ENCODE data around the gene ISL1. TPM values are rescaled to one million over a fixed set of nuclear protein-coding genes. Genes with fewer than 3 reads are reported as not detected.

The ISL1 gene
- total and polyA plus RNA-seq, 2 donors (not counting 1 experiment from before 2014, with no cell fraction given) = not detected

GRCh38 chr5:51433052-51433710 is 49.9 kb downstream of the ISL1 start:
- ATAC-seq (ENCODE audit: low read depth) = no peak
- Histone ChIP-seq H3K4me3 (ENCODE audit: control extremely low read depth in 1 of 5, extremely low read depth in 1 of 5, insufficient read depth in 1 of 5, low read depth in 2 of 5, low read length in 4 of 5) (no peak overlapping the region), H3K79me2 (ENCODE audit: control insufficient read depth, insufficient read depth, low read length) (no peaks in the 10 kb centered on the region), H4K20me1 (ENCODE audit: control insufficient read depth, insufficient read depth, low read length, poor library complexity, severe bottlenecking) (no peaks in the 10 kb centered on the region), H3K9me3 (ENCODE audit: control extremely low read depth in 1 of 3, control insufficient read depth in 2 of 3, insufficient read depth in 1 of 3, low read length in 2 of 3) (no peaks in the 10 kb centered on the region), H3K36me3 (replicated peaks in 1 of 2; ENCODE audit: control extremely low read depth in 1 of 2, control insufficient read depth in 1 of 2, extremely low read depth in 1 of 2, insufficient read depth in 2 of 2, low read length in 1 of 2) (no peaks in the 10 kb centered on the region), H3K27ac (ENCODE audit: low read length in 2 of 2) (no peak overlapping the region), H3K9ac (ENCODE audit: low read length) (no peak overlapping the region), H3K27me3 (replicated peaks in 1 of 4; ENCODE audit: control extremely low read depth in 1 of 4, control insufficient read depth in 3 of 4, insufficient read depth in 4 of 4, low read length in 3 of 4) (no peaks in the 10 kb centered on the region), H2AFZ (ENCODE audit: insufficient read depth, low read depth, low read length, poor library complexity, severe bottlenecking) (no peak overlapping the region), H3K4me1 (ENCODE audit: control insufficient read depth in 2 of 2, insufficient read depth in 2 of 2, low read length in 2 of 2) (no peaks in the 10 kb centered on the region), H3K4me2 (replicated peaks; ENCODE audit: low read depth, low read length, poor library complexity, severe bottlenecking) (no peak overlapping the region)
- H3K27me3 Mint-ChIP-seq = no peaks in the 10 kb centered on the region
- TF ChIP-seq CTCF (IDR thresholded peaks at IDR 0.05) (no peak), EZH2 (IDR thresholded peaks at IDR 0.05; ENCODE audit: borderline replicate concordance, insufficient read depth, low read depth, low read length, poor library complexity, severe bottlenecking) (no peak)
- no peak overlapping the region for H3K4me3 Mint-ChIP-seq
- intact Hi-C loops (cut with micrococcal nuclease) = no loop called here
- 35% methylated on average over 2 of the region's 3 CpGs for WGBS (ENCODE audit: insufficient coverage)
- no peaks in the 10 kb centered on the region for H3K4me1 Mint-ChIP-seq
- no peaks in the 10 kb centered on the region for H3K9me3 Mint-ChIP-seq (ENCODE audit: insufficient read depth)
- CTCF ChIA-PET = no interaction called here
- no peak overlapping the region for H3K27ac Mint-ChIP-seq
- DNase-seq = no peak
- POLR2A ChIA-PET = no interaction called here

GRCh38 chr5:51439232-51439631 is 56.0 kb downstream of the ISL1 start:
- intact Hi-C loops (cut with micrococcal nuclease) = no loop called here
- POLR2A ChIA-PET = no interaction called here
- TF ChIP-seq CTCF (IDR thresholded peaks at IDR 0.05) (no peak), EZH2 (IDR thresholded peaks at IDR 0.05; ENCODE audit: borderline replicate concordance, insufficient read depth, low read depth, low read length, poor library complexity, severe bottlenecking) (no peak)

More at GRCh38 chr5:51439232-51439631, 56.0 kb downstream of the ISL1 start:
- no peak for ATAC-seq (ENCODE audit: low read depth)
- Histone ChIP-seq H3K4me2 (replicated peaks; ENCODE audit: low read depth, low read length, poor library complexity, severe bottlenecking) (no peak overlapping the region), H3K4me3 (ENCODE audit: control extremely low read depth in 1 of 5, extremely low read depth in 1 of 5, insufficient read depth in 1 of 5, low read depth in 2 of 5, low read length in 4 of 5) (no peak overlapping the region), H3K36me3 (replicated peaks in 1 of 2; ENCODE audit: control extremely low read depth in 1 of 2, control insufficient read depth in 1 of 2, extremely low read depth in 1 of 2, insufficient read depth in 2 of 2, low read length in 1 of 2) (no peaks in the 10 kb centered on the region), H3K79me2 (ENCODE audit: control insufficient read depth, insufficient read depth, low read length) (no peaks in the 10 kb centered on the region), H3K9ac (ENCODE audit: low read length) (no peak overlapping the region), H3K9me3 (ENCODE audit: control extremely low read depth in 1 of 3, control insufficient read depth in 2 of 3, insufficient read depth in 1 of 3, low read length in 2 of 3) (no peaks in the 10 kb centered on the region), H3K27me3 (replicated peaks in 1 of 4; ENCODE audit: control extremely low read depth in 1 of 4, control insufficient read depth in 3 of 4, insufficient read depth in 4 of 4, low read length in 3 of 4) (no peaks in the 10 kb centered on the region), H4K20me1 (ENCODE audit: control insufficient read depth, insufficient read depth, low read length, poor library complexity, severe bottlenecking) (no peaks in the 10 kb centered on the region), H3K27ac (ENCODE audit: low read length in 2 of 2) (no peak overlapping the region), H2AFZ (ENCODE audit: insufficient read depth, low read depth, low read length, poor library complexity, severe bottlenecking) (no peak overlapping the region), H3K4me1 (ENCODE audit: control insufficient read depth in 2 of 2, insufficient read depth in 2 of 2, low read length in 2 of 2) (no peaks in the 10 kb centered on the region)
- Mint-ChIP-seq H3K4me1 (no peaks in the 10 kb centered on the region), H3K4me3 (no peak overlapping the region), H3K27me3 (no peaks in the 10 kb centered on the region), H3K9me3 (ENCODE audit: insufficient read depth) (no peaks in the 10 kb centered on the region), H3K27ac (no peak overlapping the region)
- DNase-seq = no peak
- CTCF ChIA-PET = no interaction called here
